Bronchial smooth muscle cell (primary cell): Measurements from ENCODE around the gene TNFRSF17. TPM values are rescaled to one million over a fixed set of nuclear protein-coding genes. Genes with fewer than 3 reads are reported as not detected.

ENCODE experiments used
- total RNA-seq: library from RNA; depleted of rRNA; stranded (reverse); fragments of >200 nt; gene quantifications from 2 replicates; pipeline ENCODE4 v1.2.1, GENCODE V29; 2014

TNFRSF17 gene
- total RNA-seq: not detected in 2 replicates

GRCh38 chr16:11964761-11965551, at the start of gene TNFRSF17:
TNFRSF17 (plus strand) TSS chr16:11965210; CDS start chr16:11965325, 115 bp downstream.

GRCh38 chr16:11915644-11916523, 49.1 kb upstream of the TNFRSF17 start, which contains the start of gene GSPT1:
GSPT1 (minus strand) TSS chr16:11915956; CDS start chr16:11915720, 236 bp downstream.

GRCh38 chr16:11941945-11942344, 23.1 kb upstream of the TNFRSF17 start, which contains the start of gene NPIPB2:
NPIPB2 (minus strand) TSS chr16:11942045; CDS start chr16:11942045, 0 bp downstream.

Other genes with a start within 250 kb of the TNFRSF17 start
- gene TXNDC11, start 222.4 kb upstream of the TNFRSF17 start, total RNA-seq: 14.3 and 17.2 TPM in 2 replicates
- gene ZC3H7A, start 168.0 kb upstream of the TNFRSF17 start, total RNA-seq: 27.9 and 35.5 TPM in 2 replicates
- gene RSL1D1, start 113.7 kb upstream of the TNFRSF17 start, total RNA-seq: 37.2 and 41.5 TPM in 2 replicates
- 27.4 and 41.1 TPM in 2 replicates for gene GSPT1, start 49.3 kb upstream of the TNFRSF17 start, total RNA-seq
- 4.6 and 6.1 TPM in 2 replicates for gene NPIPB2, start 23.2 kb upstream of the TNFRSF17 start, total RNA-seq
- 17.0 and 27.2 TPM in 2 replicates for gene SNX29, start 11.5 kb downstream of the TNFRSF17 start, total RNA-seq